Gastrocnemius medialis (tissue), 4 donors: ENCODE data around the gene AK8.

ENCODE experiments used
- CTCF ChIP-seq, 5 experiments: fragments of 450-650 bp in 3 of 5; fragments of 200-600 bp in 2 of 5; sonication (generic) in 2 of 5; IDR thresholded peaks in 4 of 5; conservative IDR thresholded peaks in 1 of 5; 1 replicate in 4 of 5; 2 replicates in 1 of 5; pipeline ENCODE4 v1.5.1; 2016 to 2019; ENCODE audit warnings: antibody characterized with exemption in 5 of 5, mild to moderate bottlenecking in 3 of 5, moderate library complexity in 3 of 5
- POLR2A ChIP-seq, 2 donors: fragments of 450-650 bp; IDR thresholded peaks; one replicate each; pipeline ENCODE4 v1.6.1; 2017; ENCODE audit warnings: antibody characterized with exemption in 2 of 2, mild to moderate bottlenecking in 2 of 2, moderate library complexity in 2 of 2

- no peak for TF ChIP-seq CTCF (IDR thresholded peaks at IDR 0.05 in 4 of 5, conservative IDR thresholded peaks at IDR 0.05 in 1 of 5)
- no peak for TF ChIP-seq POLR2A (IDR thresholded peaks at IDR 0.05)
Observed at GRCh38 chr9:132887181-132888120, 9.4 kb upstream of the AK8 start.
